ENCODE data around the gene MGMT. TPM values are rescaled to one million over a fixed set of nuclear protein-coding genes. Genes with fewer than 3 reads are reported as not detected.

MGMT gene
- polyA plus RNA-seq, 1 donor from 2014 or later = 0.94 TPM

GRCh38 chr10:129511758-129512157 lies 44.7 kb downstream of the MGMT start:
- TF ChIP-seq EP300 (conservative IDR thresholded peaks at IDR 0.05; ENCODE audit: poor library complexity, severe bottlenecking) = no peak
- TF ChIP-seq REST (IDR thresholded peaks at IDR 0.05; ENCODE audit: borderline replicate concordance) = no peak
- TF ChIP-seq CTCF (IDR thresholded peaks at IDR 0.05; ENCODE audit: poor library complexity, severe bottlenecking) = no peak
- TF ChIP-seq POLR2AphosphoS5 (IDR thresholded peaks at IDR 0.05) = no peak
- no peak for TF ChIP-seq TAF1 (IDR thresholded peaks at IDR 0.05; ENCODE audit: low read depth)
- TF ChIP-seq RAD21 (conservative IDR thresholded peaks at IDR 0.05) = no peak
- TF ChIP-seq MXI1 (conservative IDR thresholded peaks at IDR 0.05; ENCODE audit: poor library complexity, severe bottlenecking) = no peak
- no peak for TF ChIP-seq EZH2 (IDR thresholded peaks at IDR 0.05; ENCODE audit: borderline replicate concordance, insufficient read depth, low read length, poor library complexity, severe bottlenecking)
- no peak for TF ChIP-seq SMC3 (conservative IDR thresholded peaks at IDR 0.05; ENCODE audit: poor library complexity)
- Histone ChIP-seq H3K27ac (ENCODE audit: low read length) (no peak overlapping the region), H2AFZ (ENCODE audit: low read depth, low read length) (no peak overlapping the region), H3K9me2 (ENCODE audit: insufficient read depth, low read length) (no peaks in the 10 kb centered on the region), H3K9ac (ENCODE audit: low read length) (no peak overlapping the region), H3K79me2 (replicated peaks; ENCODE audit: insufficient read depth, low read length) (no peaks in the 10 kb centered on the region), H4K20me1 (ENCODE audit: insufficient read depth) (no peaks in the 10 kb centered on the region), H3F3A (ENCODE audit: insufficient read depth, low read length, poor library complexity, severe bottlenecking) (no peaks in the 10 kb centered on the region), H3K36me3 (ENCODE audit: insufficient read depth, low read length) (no peaks in the 10 kb centered on the region), H3K27me3 (ENCODE audit: insufficient read depth, low read depth, low read length) (no peaks in the 10 kb centered on the region), H3K4me2 (ENCODE audit: low read length) (no peak overlapping the region), H3K9me3 (ENCODE audit: low read length) (peaks cover 2% of the 10 kb centered on the region), H3K4me3 (ENCODE audit: low read length) (no peak overlapping the region)

DNA sequence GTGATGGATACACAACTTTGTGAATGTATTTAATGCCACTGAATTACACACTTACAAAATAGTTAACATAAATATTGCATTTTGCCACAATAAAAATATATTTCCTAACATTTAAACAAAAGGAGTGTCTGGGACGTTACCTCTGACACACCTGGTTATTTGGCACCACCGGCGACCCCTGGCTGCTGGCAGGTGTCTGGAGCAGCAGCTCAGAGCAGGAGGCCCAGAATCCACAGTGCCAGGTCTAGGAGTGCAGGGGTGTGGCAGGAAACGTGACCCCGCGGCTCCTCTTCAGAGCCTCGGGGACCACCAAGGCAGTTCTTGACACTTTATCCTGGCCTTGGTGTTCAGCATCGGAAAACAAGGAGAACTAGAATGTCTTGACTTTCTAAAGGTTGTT lies 46.3 kb downstream of the MGMT start:
- H3F3A ChIP-seq (ENCODE audit: insufficient read depth, low read length, poor library complexity, severe bottlenecking) = no peaks in the 10 kb centered on the region
- no peak overlapping the region for H3K4me2 ChIP-seq (ENCODE audit: low read length)
- H3K4me3 ChIP-seq (ENCODE audit: low read length) = no peak overlapping the region
- no peaks in the 10 kb centered on the region for H3K9me3 ChIP-seq (ENCODE audit: low read length)
- H3K9me2 ChIP-seq (ENCODE audit: insufficient read depth, low read length) = no peaks in the 10 kb centered on the region
- H3K36me3 ChIP-seq (ENCODE audit: insufficient read depth, low read length) = no peaks in the 10 kb centered on the region
- no peaks in the 10 kb centered on the region for H3K79me2 ChIP-seq (replicated peaks; ENCODE audit: insufficient read depth, low read length)
- H3K9ac ChIP-seq (ENCODE audit: low read length) = no peak overlapping the region
- H4K20me1 ChIP-seq (ENCODE audit: insufficient read depth) = no peaks in the 10 kb centered on the region
- no peak overlapping the region for H3K27ac ChIP-seq (ENCODE audit: low read length)
- no peak overlapping the region for H2AFZ ChIP-seq (ENCODE audit: low read depth, low read length)
- TF ChIP-seq EZH2 (IDR thresholded peaks at IDR 0.05; ENCODE audit: borderline replicate concordance, insufficient read depth, low read length, poor library complexity, severe bottlenecking) = no peak
- no peak for TF ChIP-seq REST (IDR thresholded peaks at IDR 0.05; ENCODE audit: borderline replicate concordance)
- TF ChIP-seq SMC3 (conservative IDR thresholded peaks at IDR 0.05; ENCODE audit: poor library complexity) = no peak
- no peak for TF ChIP-seq RAD21 (conservative IDR thresholded peaks at IDR 0.05)
- TF ChIP-seq TAF1 (IDR thresholded peaks at IDR 0.05; ENCODE audit: low read depth) = no peak
- no peak for TF ChIP-seq MXI1 (conservative IDR thresholded peaks at IDR 0.05; ENCODE audit: poor library complexity, severe bottlenecking)
- no peak for TF ChIP-seq EP300 (conservative IDR thresholded peaks at IDR 0.05; ENCODE audit: poor library complexity, severe bottlenecking)
- TF ChIP-seq CTCF (IDR thresholded peaks at IDR 0.05; ENCODE audit: poor library complexity, severe bottlenecking) = no peak
- no peak for TF ChIP-seq POLR2AphosphoS5 (IDR thresholded peaks at IDR 0.05)
- H3K27me3 ChIP-seq (ENCODE audit: insufficient read depth, low read depth, low read length) = no peaks in the 10 kb centered on the region

Data from neural cell (in vitro differentiated cells).